Stimulated activated naive CD8-positive, alpha-beta T cell treated with anti-CD3 and anti-CD28 coated beads, Interleukin-15, amount 100 ng/mL, for 72 hours (primary cell): ENCODE results near the gene COL6A1.
A peak's percentile ranks its signal among the peaks of the same experiment; 100 is the strongest.

ENCODE experiments used
- ATAC-seq: fragments of 150-1000 bp; cut with Tn5 transposase; 2 replicates; pipeline ENCODE4 v1.10.0; 2021; ENCODE audit warnings: mild to moderate bottlenecking, moderate library complexity
- DNase-seq, 2 donors: peaks; one replicate each; pipeline ENCODE4 v3.0.0; 2021 to 2022
- H3K27ac Mint-ChIP-seq, 2 donors: one replicate each; pipeline ENCODE4 v1.8.0; 2022; ENCODE audit warnings: mild to moderate bottlenecking in 2 of 2, mixed read lengths in 2 of 2, moderate library complexity in 2 of 2
- H3K27me3 Mint-ChIP-seq: one replicate; pipeline ENCODE4 v1.8.0; 2022; ENCODE audit warnings: mixed read lengths
- H3K4me1 Mint-ChIP-seq: one replicate; pipeline ENCODE4 v1.8.0; 2022; ENCODE audit warnings: mild to moderate bottlenecking, mixed read lengths
- H3K4me3 Mint-ChIP-seq, 2 donors: one replicate each; pipeline ENCODE4 v1.8.0; 2022; ENCODE audit warnings: mild to moderate bottlenecking in 2 of 2, mixed read lengths in 2 of 2, moderate library complexity in 1 of 2
- H3K9me3 Mint-ChIP-seq, 2 donors: one replicate each; pipeline ENCODE4 v1.8.0; 2022; ENCODE audit warnings: mixed read lengths in 2 of 2

COL6A1 gene

GRCh38 chr21:45991606-45992300 is 10.2 kb downstream of the COL6A1 start:
- Mint-ChIP-seq H3K4me1 (peaks cover 9% of the 10 kb centered on the region), H3K4me3 (no peak overlapping the region), H3K27ac (peak overlapping the region in 1 of 2 donors; percentile 54), H3K27me3 (no peaks in the 10 kb centered on the region), H3K9me3 (no peaks in the 10 kb centered on the region)
- DNase-seq (peak in 1 of 2 donors; percentile 8), ATAC-seq (no peak)

DNA sequence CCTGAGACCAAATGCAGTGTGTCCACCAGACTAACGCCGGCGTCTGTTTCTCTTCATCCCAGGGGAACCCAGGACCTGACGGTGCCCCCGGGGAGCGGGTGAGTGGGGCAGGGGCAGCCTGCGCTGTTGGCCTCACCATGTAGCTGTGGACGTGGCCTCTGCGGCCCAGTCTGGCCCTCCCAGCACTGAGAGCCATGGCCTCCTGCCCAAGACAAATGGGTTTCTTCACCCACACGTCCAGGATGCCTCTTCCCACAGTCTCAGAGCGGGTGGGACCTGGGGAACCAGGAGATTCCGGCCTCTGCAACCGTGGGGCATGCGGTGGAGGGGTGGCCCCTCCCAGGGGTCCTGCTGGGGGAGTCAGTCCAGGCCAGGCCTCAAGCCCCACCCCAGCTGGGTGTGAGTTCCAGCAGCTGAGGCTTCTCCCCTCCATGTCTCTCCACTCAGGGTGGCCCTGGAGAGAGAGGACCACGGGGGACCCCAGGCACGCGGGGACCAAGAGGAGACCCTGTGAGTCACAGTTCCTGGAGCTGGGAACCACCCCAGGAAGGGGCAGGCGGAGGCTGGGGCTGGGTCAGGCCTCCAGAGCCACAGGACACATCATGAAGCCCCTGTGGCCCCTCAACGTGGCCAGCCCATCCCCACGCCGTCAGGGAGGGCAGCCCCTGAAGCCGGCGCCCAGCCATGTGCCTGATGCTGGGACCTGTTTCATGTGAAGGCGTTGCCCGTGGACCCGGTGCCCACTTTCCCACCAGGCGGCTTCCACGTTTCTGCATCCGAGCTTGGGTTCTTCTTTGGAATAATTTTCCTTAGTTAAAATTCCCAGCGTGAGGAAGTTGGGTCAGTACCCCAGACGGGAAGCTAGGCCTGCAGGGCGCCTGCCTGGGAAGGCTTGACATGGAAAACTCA is 11.0 kb downstream of the COL6A1 start:
- Mint-ChIP-seq H3K9me3 (no peaks in the 10 kb centered on the region), H3K27ac (no peak overlapping the region), H3K4me3 (no peak overlapping the region), H3K27me3 (no peaks in the 10 kb centered on the region), H3K4me1 (peaks cover 9% of the 10 kb centered on the region)
- ATAC-seq = no peak
- peak in 1 of 2 donors; percentile 6 for DNase-seq

GRCh38 chr21:45993210-45994085 is 11.9 kb downstream of the COL6A1 start:
- H3K27ac Mint-ChIP-seq = no peak overlapping the region
- no peaks in the 10 kb centered on the region for H3K9me3 Mint-ChIP-seq
- no peak overlapping the region for H3K4me3 Mint-ChIP-seq
- ATAC-seq (no peak), DNase-seq (peak in 1 of 2 donors; percentile 8)
- peaks cover 9% of the 10 kb centered on the region for H3K4me1 Mint-ChIP-seq
- no peaks in the 10 kb centered on the region for H3K27me3 Mint-ChIP-seq

DNA sequence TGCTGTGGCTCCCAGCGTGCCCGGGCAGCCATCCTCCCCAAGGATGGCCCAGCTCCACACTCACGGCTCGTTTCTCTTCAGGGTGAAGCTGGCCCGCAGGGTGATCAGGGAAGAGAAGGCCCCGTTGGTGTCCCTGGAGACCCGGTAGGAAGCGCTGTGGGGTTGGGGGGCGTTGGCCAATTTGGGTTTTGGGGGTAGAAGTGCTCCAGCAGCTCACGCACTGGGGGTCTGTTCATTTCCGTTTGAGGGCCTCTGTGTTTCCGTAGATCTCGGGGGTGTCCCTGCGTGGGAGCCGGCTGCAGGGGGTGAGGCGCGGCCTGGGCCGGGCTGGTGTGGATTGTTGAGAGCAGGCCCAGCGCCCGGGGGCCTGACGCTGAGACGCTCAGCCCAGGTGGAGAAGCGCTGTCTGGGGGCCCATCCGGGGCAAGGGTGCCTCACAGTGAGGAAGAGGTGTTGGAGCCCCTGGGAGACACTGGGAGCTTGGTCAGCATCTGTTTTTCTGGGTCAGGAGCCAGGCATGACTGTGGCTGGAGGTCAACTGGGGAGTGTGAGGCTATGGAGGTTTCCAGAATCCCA is 12.6 kb downstream of the COL6A1 start:
- Mint-ChIP-seq H3K4me3 (no peak overlapping the region), H3K27ac (no peak overlapping the region), H3K4me1 (peaks cover 9% of the 10 kb centered on the region), H3K9me3 (no peaks in the 10 kb centered on the region), H3K27me3 (no peaks in the 10 kb centered on the region)
- peak in 1 of 2 donors; percentile 4 for DNase-seq
- ATAC-seq = no peak

- Mint-ChIP-seq H3K9me3 (no peaks in the 10 kb centered on the region), H3K27me3 (no peaks in the 10 kb centered on the region), H3K4me1 (peaks cover 9% of the 10 kb centered on the region), H3K27ac (no peak overlapping the region), H3K4me3 (no peak overlapping the region)
- ATAC-seq (no peak), DNase-seq (peak in 1 of 2 donors; percentile 6)
Observed at GRCh38 chr21:45994759-45995685, 13.5 kb downstream of the COL6A1 start.

- H3K4me1 Mint-ChIP-seq = peaks cover 9% of the 10 kb centered on the region
- no peaks in the 10 kb centered on the region for H3K27me3 Mint-ChIP-seq
- no peak overlapping the region for H3K4me3 Mint-ChIP-seq
- H3K27ac Mint-ChIP-seq = peak overlapping the region in 1 of 2 donors; percentile 52
- H3K9me3 Mint-ChIP-seq = no peaks in the 10 kb centered on the region
- DNase-seq (peak in 1 of 2 donors; percentile 10), ATAC-seq (no peak)
Observed at GRCh38 chr21:45995686-45996179, 14.2 kb downstream of the COL6A1 start.

DNA sequence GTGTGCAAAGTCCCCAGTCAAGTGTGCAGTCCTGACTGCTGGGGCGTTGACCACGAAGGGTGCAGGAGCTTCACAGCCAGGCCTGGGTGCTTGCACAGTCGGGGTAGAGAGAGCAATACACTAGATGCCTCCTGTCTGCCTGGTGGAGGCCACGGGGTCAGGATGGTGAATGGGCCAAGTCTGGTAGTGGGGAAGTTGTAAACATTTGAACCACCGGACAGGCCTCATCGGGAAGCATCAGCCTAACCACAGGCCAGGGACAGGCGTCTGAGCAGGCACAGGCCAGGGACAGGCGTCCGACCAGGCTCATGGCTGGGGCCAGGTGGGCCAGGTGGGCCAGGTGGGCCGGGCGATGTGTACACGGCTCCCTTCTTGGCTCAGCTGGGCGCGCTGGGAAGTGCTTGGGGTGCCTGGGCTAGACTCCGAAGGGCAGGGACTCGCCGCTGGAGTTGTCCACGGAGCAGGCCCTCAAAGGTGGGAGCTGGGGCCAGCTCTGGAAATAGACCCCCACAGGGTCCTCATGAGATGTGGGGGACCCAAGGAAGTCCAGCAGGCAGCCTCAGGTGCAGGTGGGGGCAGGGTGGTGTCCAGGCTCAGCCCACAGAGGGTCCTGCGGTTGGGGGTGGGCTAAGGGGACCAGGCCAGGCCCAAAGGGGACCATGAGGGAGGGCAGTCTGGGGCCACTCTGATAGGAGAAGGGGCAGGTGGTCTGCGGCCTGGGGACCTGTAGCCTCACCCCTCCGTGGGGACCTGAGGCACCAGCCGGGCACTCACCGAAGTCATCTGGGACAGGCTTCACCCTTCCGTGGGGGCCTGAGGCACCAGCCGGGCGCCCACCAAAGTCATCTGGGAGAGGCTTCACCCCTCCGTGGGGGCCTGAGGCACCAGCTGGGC is 15.0 kb downstream of the COL6A1 start:
- no peaks in the 10 kb centered on the region for H3K9me3 Mint-ChIP-seq
- ATAC-seq (no peak), DNase-seq (peak in 1 of 2 donors; percentile 8)
- H3K27ac Mint-ChIP-seq = peak overlapping the region in 1 of 2 donors; percentile 76
- H3K4me1 Mint-ChIP-seq = peaks cover 9% of the 10 kb centered on the region
- no peaks in the 10 kb centered on the region for H3K27me3 Mint-ChIP-seq
- H3K4me3 Mint-ChIP-seq = no peak overlapping the region

- DNase-seq = peak in 1 of 2 donors; percentile 7
- Mint-ChIP-seq H3K4me1 (peaks cover 9% of the 10 kb centered on the region), H3K9me3 (no peaks in the 10 kb centered on the region), H3K27me3 (no peaks in the 10 kb centered on the region), H3K27ac (peak overlapping the region in 1 of 2 donors; percentile 76), H3K4me3 (no peak overlapping the region)
- no peak for ATAC-seq
Observed at GRCh38 chr21:45997205-45997494, 15.6 kb downstream of the COL6A1 start.

DNA sequence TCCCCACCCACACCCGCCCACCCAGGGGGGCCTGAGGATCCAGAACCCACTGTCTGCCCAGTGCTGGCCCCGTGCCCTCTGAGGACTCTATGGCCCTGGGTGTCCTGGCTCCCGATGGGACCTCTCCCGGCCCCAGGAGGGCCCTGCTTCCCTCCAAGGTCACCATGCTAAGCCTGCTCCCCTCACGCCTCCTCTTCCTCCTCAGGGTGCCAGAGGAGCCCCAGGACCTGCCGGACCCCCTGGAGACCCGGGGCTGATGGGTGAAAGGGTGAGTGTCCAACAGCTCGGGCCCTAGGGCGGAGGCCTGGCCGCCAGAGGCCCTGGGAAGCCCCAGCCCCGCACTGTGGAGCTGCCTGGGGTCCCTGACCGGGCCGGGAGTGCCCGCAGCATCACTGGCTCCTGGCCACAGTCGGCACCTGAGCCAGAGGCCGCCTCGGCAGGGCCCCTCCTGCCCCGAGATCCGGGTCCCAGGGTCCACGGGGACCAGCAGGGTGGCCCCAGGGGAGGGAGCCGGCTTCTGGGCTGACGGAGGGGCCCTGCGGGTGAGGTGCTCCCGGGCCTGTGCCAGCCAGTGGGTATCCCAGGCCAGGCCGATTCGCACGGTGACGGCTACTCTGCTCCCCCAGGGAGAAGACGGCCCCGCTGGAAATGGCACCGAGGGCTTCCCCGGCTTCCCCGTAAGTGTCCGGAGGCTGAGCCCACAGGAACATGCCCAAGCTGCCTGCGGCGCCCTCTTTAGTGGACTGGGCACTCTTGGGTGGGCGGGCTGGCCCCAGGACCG is 16.1 kb downstream of the COL6A1 start:
- no peaks in the 10 kb centered on the region for H3K9me3 Mint-ChIP-seq

GRCh38 chr21:45998276-45998701 is 16.7 kb downstream of the COL6A1 start:
- no peak for ATAC-seq
- H3K27me3 Mint-ChIP-seq = no peaks in the 10 kb centered on the region
- H3K27ac Mint-ChIP-seq = no peak overlapping the region
- H3K4me1 Mint-ChIP-seq = peaks cover 9% of the 10 kb centered on the region
- no peak overlapping the region for H3K4me3 Mint-ChIP-seq
- peak in 1 of 2 donors; percentile 5 for DNase-seq
- no peaks in the 10 kb centered on the region for H3K9me3 Mint-ChIP-seq

More for the DNA sequence above, 16.1 kb downstream of the COL6A1 start:
- ATAC-seq (no peak), DNase-seq (peak in 1 of 2 donors; percentile 6)
- Mint-ChIP-seq H3K27ac (no peak overlapping the region), H3K4me3 (no peak overlapping the region), H3K4me1 (peaks cover 9% of the 10 kb centered on the region), H3K27me3 (no peaks in the 10 kb centered on the region)

DNA sequence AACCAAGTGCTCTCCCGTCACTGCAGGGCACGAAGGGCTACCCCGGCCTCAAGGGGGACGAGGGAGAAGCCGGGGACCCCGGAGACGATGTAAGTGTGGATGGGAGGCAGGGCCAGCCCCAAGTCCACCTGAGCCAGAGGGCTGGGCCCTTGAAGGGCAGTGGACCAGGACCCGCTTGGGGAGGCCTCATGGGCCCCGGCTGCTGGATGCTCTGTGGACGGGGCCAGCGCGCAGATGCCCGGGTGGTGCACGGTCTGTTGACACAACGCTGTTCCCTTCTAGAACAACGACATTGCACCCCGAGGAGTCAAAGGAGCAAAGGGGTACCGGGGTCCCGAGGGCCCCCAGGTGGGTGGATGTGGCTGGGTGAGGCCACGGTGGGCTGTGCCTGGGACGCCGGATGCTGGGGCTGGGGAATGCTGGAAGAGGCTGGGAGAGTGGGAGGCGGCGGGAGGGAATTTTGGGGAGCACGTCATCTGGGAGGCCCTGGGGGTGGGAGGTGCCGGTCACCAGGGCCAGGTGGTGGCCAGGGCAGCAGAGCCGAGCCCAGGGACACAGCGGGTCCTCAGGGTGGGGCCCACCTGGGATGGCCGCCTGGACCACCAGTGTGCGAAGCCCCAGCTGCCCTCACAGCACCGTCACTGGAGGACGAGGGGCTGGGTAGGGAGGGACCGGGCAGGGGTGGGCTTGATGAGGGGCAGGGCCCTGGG is 17.5 kb downstream of the COL6A1 start:
- ATAC-seq (no peak), DNase-seq (peak in 1 of 2 donors; percentile 7)
- H3K27me3 Mint-ChIP-seq = no peaks in the 10 kb centered on the region
- no peak overlapping the region for H3K4me3 Mint-ChIP-seq
- no peaks in the 10 kb centered on the region for H3K9me3 Mint-ChIP-seq
- H3K27ac Mint-ChIP-seq = no peak overlapping the region
- H3K4me1 Mint-ChIP-seq = peaks cover 9% of the 10 kb centered on the region

GRCh38 chr21:45999581-46000181 is 18.1 kb downstream of the COL6A1 start:
- no peak for ATAC-seq
- no peaks in the 10 kb centered on the region for H3K27me3 Mint-ChIP-seq
- H3K27ac Mint-ChIP-seq = peak overlapping the region in 1 of 2 donors; percentile 4
- DNase-seq = no peak
- no peaks in the 10 kb centered on the region for H3K9me3 Mint-ChIP-seq
- no peak overlapping the region for H3K4me3 Mint-ChIP-seq
- H3K4me1 Mint-ChIP-seq = peaks cover 9% of the 10 kb centered on the region
